Gastroesophageal sphincter (tissue), 4 donors: ENCODE measurements around the gene ZNF512. TPM values are rescaled to one million over a fixed set of nuclear protein-coding genes. Genes with fewer than 3 reads are reported as not detected.

Experiments used
- ATAC-seq: fragments of 150-250 bp; one replicate; pipeline ENCODE4 v1.9.1; 2016; ENCODE audit warnings: mild to moderate bottlenecking, moderate library complexity
- H3K27ac ChIP-seq, 4 donors: fragments of 200-600 bp; sonication (generic) in 3 of 4; 1 replicate in 3 of 4; 2 replicates in 1 of 4; pipeline ENCODE4 v1.5.1; 2016 to 2019
- H3K27me3 ChIP-seq: fragments of 200-600 bp; sonication (generic); one replicate; pipeline ENCODE4 v1.5.1; 2019
- H3K36me3 ChIP-seq, 2 donors: fragments of 200-600 bp; sonication (generic); one replicate each; pipeline ENCODE4 v1.5.1; 2019; ENCODE audit warnings: control low read depth in 1 of 2
- H3K4me1 ChIP-seq, 3 donors: fragments of 200-600 bp; sonication (generic); 1 replicate in 2 of 3; 2 replicates in 1 of 3; pipeline ENCODE4 v1.5.1; 2016 to 2019; ENCODE audit warnings: control low read depth in 2 of 3
- H3K4me3 ChIP-seq, 2 donors: fragments of 200-600 bp; sonication (generic); one replicate each; pipeline ENCODE4 v1.5.1; 2019; ENCODE audit warnings: mild to moderate bottlenecking in 1 of 2, moderate library complexity in 1 of 2
- H3K9me3 ChIP-seq, 3 donors: fragments of 200-600 bp; sonication (generic); one replicate each; pipeline ENCODE4 v1.5.1; 2017 to 2019; ENCODE audit warnings: control low read depth in 2 of 3
- CTCF ChIP-seq, 4 experiments: fragments of 200-600 bp in 2 of 4; fragments of 450-650 bp in 2 of 4; sonication (generic) in 1 of 4; IDR thresholded peaks; one replicate each; pipeline ENCODE4 v1.5.1; 2017 to 2019; ENCODE audit warnings: antibody characterized with exemption in 4 of 4, mild to moderate bottlenecking in 2 of 4, moderate library complexity in 2 of 4
- EP300 ChIP-seq: sonication (generic); formaldehyde crosslinking; IDR thresholded peaks from one replicate; pipeline ENCODE4 v1.6.1; 2017; ENCODE audit warnings: antibody characterized with exemption, mild to moderate bottlenecking
- POLR2A ChIP-seq, 2 donors: fragments of 450-650 bp; IDR thresholded peaks; one replicate each; pipeline ENCODE4 v1.6.1; 2017; ENCODE audit warnings: antibody characterized with exemption in 2 of 2, mild to moderate bottlenecking in 2 of 2, moderate library complexity in 1 of 2
- POLR2AphosphoS5 ChIP-seq: sonication (generic); formaldehyde crosslinking; IDR thresholded peaks from one replicate; pipeline ENCODE4 v1.6.1; 2017; ENCODE audit warnings: antibody characterized with exemption
- WGBS, 2 donors: methylation state at CpG; one replicate each; pipeline ENCODE4 v1.1.5; 2018; ENCODE audit warnings: low coverage in 1 of 2; 5-methylcytosine and 5-hydroxymethylcytosine counted together
- total RNA-seq, 4 donors: library from RNA; depleted of rRNA; stranded (reverse); fragments of >200 nt; gene quantifications; one replicate each; pipeline ENCODE4 v1.1.0, GENCODE V29; 2016

Gene ZNF512
- total RNA-seq, 4 donors from 2014 or later: 32.3 to 52.1 (median 44.4) TPM

- ATAC-seq: no peak
- Histone ChIP-seq H3K4me3 (no peak overlapping the region), H3K4me1 (no peaks in the 10 kb centered on the region), H3K9me3 (no peaks in the 10 kb centered on the region), H3K36me3 (peaks cover 3 to 99% of the 10 kb centered on the region in 2 donors), H3K27me3 (no peaks in the 10 kb centered on the region), H3K27ac (no peak overlapping the region)
- 89% methylated on average over 4 of the region's 4 CpGs; no CpG with 5 or more reads in 1 of the 2 donors for whole genome bisulfite sequencing, 2 donors
- TF ChIP-seq EP300 (no peak), POLR2AphosphoS5 (no peak), POLR2A (IDR thresholded peaks at IDR 0.05) (no peak), CTCF (IDR thresholded peaks at IDR 0.05) (no peak)
Observed at GRCh38 chr2:27647737-27648136, 64.9 kb downstream of the ZNF512 start.

- Histone ChIP-seq H3K27ac (no peak overlapping the region), H3K4me1 (peaks cover 0 to 6% (median 0%) of the 10 kb centered on the region in 3 donors), H3K27me3 (no peaks in the 10 kb centered on the region), H3K9me3 (no peaks in the 10 kb centered on the region), H3K4me3 (no peak overlapping the region), H3K36me3 (peaks cover 12 to 100% of the 10 kb centered on the region in 2 donors)
- no peak for ATAC-seq
- WGBS, 2 donors: 69 to 74% methylated on average over 4 of the region's 4 CpGs
- no peak for TF ChIP-seq EP300
- no peak for TF ChIP-seq POLR2AphosphoS5
- TF ChIP-seq CTCF (IDR thresholded peaks at IDR 0.05): no peak
- no peak for TF ChIP-seq POLR2A (IDR thresholded peaks at IDR 0.05)
Observed at GRCh38 chr2:27651056-27651455, 68.2 kb downstream of the ZNF512 start.

- peaks cover 0 to 6% (median 0%) of the 10 kb centered on the region in 3 donors for H3K4me1 ChIP-seq
- H3K27ac ChIP-seq: no peak overlapping the region
- H3K27me3 ChIP-seq: no peaks in the 10 kb centered on the region
- TF ChIP-seq POLR2AphosphoS5: no peak
- TF ChIP-seq POLR2A (IDR thresholded peaks at IDR 0.05): no peak
- no peak for TF ChIP-seq EP300
- no peak for TF ChIP-seq CTCF (IDR thresholded peaks at IDR 0.05)
- H3K4me3 ChIP-seq: no peak overlapping the region
- no peaks in the 10 kb centered on the region for H3K9me3 ChIP-seq
- no peak for ATAC-seq
- peaks cover 12 to 100% of the 10 kb centered on the region in 2 donors for H3K36me3 ChIP-seq
Observed at GRCh38 chr2:27652341-27652740, 69.5 kb downstream of the ZNF512 start.

DNA sequence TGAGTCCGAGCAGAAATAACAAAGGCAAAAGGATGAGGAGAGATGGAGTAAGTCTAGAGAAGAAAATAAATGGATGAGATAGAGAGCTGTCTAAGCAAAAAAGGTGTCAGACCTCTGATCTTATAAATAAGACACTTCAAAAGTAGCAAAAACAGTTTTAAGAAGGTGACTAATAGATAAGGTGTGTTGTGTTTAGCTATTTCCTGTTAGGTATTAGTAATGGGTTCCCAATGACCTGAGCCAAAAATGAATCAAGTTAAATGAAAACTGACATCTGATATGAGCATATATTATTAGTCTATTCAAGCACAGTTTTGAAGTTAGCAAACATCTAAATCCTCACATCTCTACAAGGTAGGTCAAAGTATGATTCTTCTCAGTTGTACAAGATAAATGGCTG, 69.9 kb downstream of the ZNF512 start:
- Histone ChIP-seq H3K27me3 (no peaks in the 10 kb centered on the region), H3K9me3 (no peaks in the 10 kb centered on the region), H3K27ac (no peak overlapping the region), H3K4me1 (peaks cover 0 to 6% (median 0%) of the 10 kb centered on the region in 3 donors), H3K36me3 (peaks cover 12 to 100% of the 10 kb centered on the region in 2 donors), H3K4me3 (no peak overlapping the region)
- TF ChIP-seq POLR2AphosphoS5: no peak
- TF ChIP-seq POLR2A (IDR thresholded peaks at IDR 0.05): no peak
- WGBS, 2 donors: 92 to 100% methylated on average over 1 of the region's 1 CpG
- no peak for ATAC-seq

DNA sequence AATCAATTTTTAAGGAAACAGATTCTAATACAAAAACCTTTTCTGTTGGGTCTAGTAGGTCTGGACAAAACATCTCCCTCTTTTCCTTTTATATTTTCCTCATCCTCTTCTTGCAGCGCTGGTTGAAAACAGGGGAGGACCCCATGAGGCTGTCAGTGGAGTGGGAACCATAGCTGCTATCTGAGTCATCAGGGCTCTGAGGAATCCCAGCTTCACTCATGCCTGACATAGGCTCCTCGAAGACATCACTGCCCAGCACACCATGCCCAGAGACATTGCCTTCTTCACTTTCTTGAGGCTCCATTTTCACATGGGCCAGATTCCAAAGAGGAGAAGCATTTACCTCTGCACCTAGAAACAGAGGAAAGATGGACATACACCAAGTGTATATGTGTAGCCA, 70.6 kb downstream of the ZNF512 start:
- Histone ChIP-seq H3K4me1 (peaks cover 0 to 6% (median 0%) of the 10 kb centered on the region in 3 donors), H3K27ac (no peak overlapping the region), H3K9me3 (no peaks in the 10 kb centered on the region), H3K36me3 (peaks cover 12 to 98% of the 10 kb centered on the region in 2 donors), H3K27me3 (no peaks in the 10 kb centered on the region), H3K4me3 (no peak overlapping the region)
- ATAC-seq: no peak
- WGBS, 2 donors: 77% methylated on average over 2 of the region's 2 CpGs; no CpG with 5 or more reads in 1 of the 2 donors
- TF ChIP-seq EP300: no peak
- no peak for TF ChIP-seq POLR2AphosphoS5
- TF ChIP-seq CTCF (IDR thresholded peaks at IDR 0.05): no peak
